ENCODE measurements around the gene OSBPL5. TPM values are rescaled to one million over a fixed set of nuclear protein-coding genes. Genes with fewer than 3 reads are reported as not detected.
A peak's percentile ranks its signal among the peaks of the same experiment; 100 is the strongest.

The OSBPL5 gene
- total RNA-seq, 1 donor from 2014 or later: 6.2 TPM

GRCh38 chr11:3095712-3096361 is 69.3 kb downstream of the OSBPL5 start:
- no peaks in the 10 kb centered on the region for H3F3A ChIP-seq (ENCODE audit: low read depth)
- Mint-ChIP-seq H3K27ac (no peak overlapping the region), H3K27me3 (ENCODE audit: insufficient read depth, low read depth) (peaks cover 5% of the 10 kb centered on the region), H3K4me3 (no peak overlapping the region), H3K9me3 (no peaks in the 10 kb centered on the region), H3K36me3 (peaks cover 15% of the 10 kb centered on the region), H3K4me1 (peaks cover 15% of the 10 kb centered on the region)
- H3K27ac ChIP-seq: no peak overlapping the region
- peak overlapping the region; percentile 5 for H3K4me2 ChIP-seq
- H4K20me1 ChIP-seq (ENCODE audit: low read depth): no peaks in the 10 kb centered on the region
- H3K79me2 ChIP-seq (ENCODE audit: low read depth): no peaks in the 10 kb centered on the region
- no peak overlapping the region for H2AFZ ChIP-seq (replicated peaks)
- H3K4me1 ChIP-seq: peaks cover 9% of the 10 kb centered on the region
- H3K4me3 ChIP-seq: no peak overlapping the region
- TF ChIP-seq CTCF (IDR thresholded peaks at IDR 0.05): no peak
- TF ChIP-seq EZH2phosphoT487 (IDR thresholded peaks at IDR 0.05): no peak
- DNase-seq (ENCODE audit: low spot score): peak; percentile 69
- H3K27me3 ChIP-seq: no peaks in the 10 kb centered on the region
- H3K9ac ChIP-seq: no peak overlapping the region
- H3K9me3 ChIP-seq (ENCODE audit: low read depth): no peaks in the 10 kb centered on the region
- H3K36me3 ChIP-seq: no peaks in the 10 kb centered on the region

- Histone ChIP-seq H3F3A (ENCODE audit: low read depth) (no peaks in the 10 kb centered on the region), H3K27ac (no peak overlapping the region), H3K4me1 (peaks cover 9% of the 10 kb centered on the region), H2AFZ (replicated peaks) (no peak overlapping the region), H3K27me3 (no peaks in the 10 kb centered on the region), H3K4me2 (no peak overlapping the region), H3K9me3 (ENCODE audit: low read depth) (no peaks in the 10 kb centered on the region), H3K4me3 (no peak overlapping the region), H4K20me1 (ENCODE audit: low read depth) (no peaks in the 10 kb centered on the region), H3K36me3 (no peaks in the 10 kb centered on the region), H3K79me2 (ENCODE audit: low read depth) (no peaks in the 10 kb centered on the region), H3K9ac (no peak overlapping the region)
- peaks cover 8% of the 10 kb centered on the region for H3K27me3 Mint-ChIP-seq (ENCODE audit: insufficient read depth, low read depth)
- no peak for DNase-seq (ENCODE audit: low spot score)
- H3K27ac Mint-ChIP-seq: no peak overlapping the region
- H3K36me3 Mint-ChIP-seq: peaks cover 13% of the 10 kb centered on the region
- TF ChIP-seq EZH2 (IDR thresholded peaks at IDR 0.05): no peak
- TF ChIP-seq CTCF (IDR thresholded peaks at IDR 0.05): no peak
- no peak for TF ChIP-seq EZH2phosphoT487 (IDR thresholded peaks at IDR 0.05)
- no peaks in the 10 kb centered on the region for H3K9me3 Mint-ChIP-seq
- no peak overlapping the region for H3K4me3 Mint-ChIP-seq
- H3K4me1 Mint-ChIP-seq: peaks cover 15% of the 10 kb centered on the region
Observed at GRCh38 chr11:3094223-3094824, 70.8 kb downstream of the OSBPL5 start.

GRCh38 chr11:3093281-3094191 is 71.6 kb downstream of the OSBPL5 start:
- Mint-ChIP-seq H3K36me3 (peaks cover 9% of the 10 kb centered on the region), H3K27ac (no peak overlapping the region), H3K4me1 (peaks cover 15% of the 10 kb centered on the region), H3K9me3 (no peaks in the 10 kb centered on the region), H3K27me3 (ENCODE audit: insufficient read depth, low read depth) (peaks cover 8% of the 10 kb centered on the region), H3K4me3 (no peak overlapping the region)
- no peak overlapping the region for H2AFZ ChIP-seq (replicated peaks)
- H3K9ac ChIP-seq: no peak overlapping the region
- TF ChIP-seq CTCF (IDR thresholded peaks at IDR 0.05): no peak
- TF ChIP-seq EZH2 (IDR thresholded peaks at IDR 0.05): no peak
- no peak for TF ChIP-seq EZH2phosphoT487 (IDR thresholded peaks at IDR 0.05)
- no peak overlapping the region for H3K4me3 ChIP-seq
- no peaks in the 10 kb centered on the region for H3K79me2 ChIP-seq (ENCODE audit: low read depth)
- H3K4me2 ChIP-seq: no peak overlapping the region
- no peaks in the 10 kb centered on the region for H3F3A ChIP-seq (ENCODE audit: low read depth)
- DNase-seq (ENCODE audit: low spot score): peak; percentile 26
- no peak overlapping the region for H3K27ac ChIP-seq
- no peaks in the 10 kb centered on the region for H4K20me1 ChIP-seq (ENCODE audit: low read depth)
- no peaks in the 10 kb centered on the region for H3K27me3 ChIP-seq
- H3K4me1 ChIP-seq: peaks cover 9% of the 10 kb centered on the region
- H3K36me3 ChIP-seq: no peaks in the 10 kb centered on the region
- H3K9me3 ChIP-seq (ENCODE audit: low read depth): no peaks in the 10 kb centered on the region
